Osteoblast (primary cell): ENCODE results near the gene NLGN3. TPM values are rescaled to one million over a fixed set of nuclear protein-coding genes. Genes with fewer than 3 reads are reported as not detected.

ENCODE experiments used
- DNase-seq: peaks from one replicate; pipeline ENCODE4 v3.0.0; 2011; ENCODE audit warnings: low spot score, mixed read lengths; ENCODE audit not compliant: insufficient read length; ENCODE audit errors: missing footprints
- H2AFZ ChIP-seq: 2 replicates; pipeline ENCODE4 v1.6.0; 2011; ENCODE audit warnings: mild to moderate bottlenecking, low read length
- H3K27ac ChIP-seq: 2 replicates; pipeline ENCODE4 v1.5.1; 2011; ENCODE audit warnings: mild to moderate bottlenecking, low read depth, low read length, moderate library complexity
- H3K27me3 ChIP-seq: 2 replicates; pipeline ENCODE4 v1.6.0; 2012; ENCODE audit warnings: mild to moderate bottlenecking, control low read depth, inconsistent platforms, low read length, moderate library complexity; ENCODE audit not compliant: insufficient read depth
- H3K36me3 ChIP-seq: 2 replicates; pipeline ENCODE4 v1.5.1; 2011; ENCODE audit warnings: mild to moderate bottlenecking, low read length, control low read depth, moderate library complexity; ENCODE audit not compliant: insufficient read depth
- H3K4me1 ChIP-seq: 2 replicates; pipeline ENCODE4 v1.5.1; 2011; ENCODE audit warnings: mild to moderate bottlenecking, low read length, control low read depth, moderate library complexity; ENCODE audit not compliant: insufficient read depth
- H3K4me2 ChIP-seq: 2 replicates; pipeline ENCODE4 v1.6.0; 2011; ENCODE audit warnings: mild to moderate bottlenecking, low read length; ENCODE audit not compliant: insufficient read depth
- H3K4me3 ChIP-seq: fragments of 200-600 bp; sonication (generic); 3 replicates; pipeline ENCODE4 v1.5.1; 2012; ENCODE audit warnings: mild to moderate bottlenecking, low read length, inconsistent platforms; ENCODE audit not compliant: insufficient read depth
- H3K79me2 ChIP-seq: 2 replicates; pipeline ENCODE4 v1.6.0; 2012; ENCODE audit warnings: mild to moderate bottlenecking, low read length, control low read depth, inconsistent platforms; ENCODE audit not compliant: insufficient read depth
- H3K9me3 ChIP-seq: 2 replicates; pipeline ENCODE4 v1.5.1; 2011; ENCODE audit warnings: low read depth, low read length, control low read depth
- H4K20me1 ChIP-seq: 2 replicates; pipeline ENCODE4 v1.6.0; 2012; ENCODE audit warnings: mild to moderate bottlenecking, low read length, control low read depth; ENCODE audit not compliant: insufficient read depth
- CTCF ChIP-seq: IDR thresholded peaks from 2 replicates; pipeline ENCODE4 v1.5.1; 2011; ENCODE audit warnings: mild to moderate bottlenecking, low read depth, low read length, moderate library complexity; ENCODE audit errors: extremely low read depth
- small RNA-seq: library from RNA; depleted of rRNA; stranded (forward); fragments of <200 nt; gene quantifications from one replicate; pipeline ENCODE3, GENCODE V24; 2012
- total RNA-seq: library from RNA; depleted of rRNA; stranded (reverse); fragments of >200 nt; gene quantifications from 2 replicates; pipeline ENCODE4 v1.2.3, GENCODE V29; 2012

The NLGN3 gene
- total RNA-seq, 1 donor, result 0.36 TPM

GRCh38 chrX:71215338-71215912 is 70.8 kb downstream of the NLGN3 start:
- Histone ChIP-seq H3K79me2 (no peaks in the 10 kb centered on the region), H3K27me3 (peaks cover 12% of the 10 kb centered on the region), H3K9me3 (no peaks in the 10 kb centered on the region), H3K4me2 (no peak overlapping the region), H2AFZ (no peak overlapping the region), H3K4me3 (no peak overlapping the region), H3K4me1 (no peaks in the 10 kb centered on the region), H3K36me3 (no peaks in the 10 kb centered on the region), H3K27ac (no peak overlapping the region), H4K20me1 (no peaks in the 10 kb centered on the region)
- peak; percentile 5 for DNase-seq
- no peak for TF ChIP-seq CTCF

- no peak overlapping the region for H3K4me3 ChIP-seq
- H3K4me1 ChIP-seq, result no peaks in the 10 kb centered on the region
- peaks cover 12% of the 10 kb centered on the region for H3K27me3 ChIP-seq
- H3K4me2 ChIP-seq, result no peak overlapping the region
- H3K36me3 ChIP-seq, result no peaks in the 10 kb centered on the region
- H3K9me3 ChIP-seq, result no peaks in the 10 kb centered on the region
- no peak for TF ChIP-seq CTCF
- H3K79me2 ChIP-seq, result no peaks in the 10 kb centered on the region
- H4K20me1 ChIP-seq, result no peaks in the 10 kb centered on the region
- no peak overlapping the region for H3K27ac ChIP-seq
- no peak overlapping the region for H2AFZ ChIP-seq
- no peak for DNase-seq
These were observed 71.8 kb downstream of the NLGN3 start for GRCh38 chrX:71216485-71216884.

GRCh38 chrX:71217298-71217697 is 72.7 kb downstream of the NLGN3 start:
- peaks cover 12% of the 10 kb centered on the region for H3K27me3 ChIP-seq
- H3K4me2 ChIP-seq, result no peak overlapping the region
- H3K9me3 ChIP-seq, result no peaks in the 10 kb centered on the region
- no peak overlapping the region for H2AFZ ChIP-seq
- no peak overlapping the region for H3K4me3 ChIP-seq
- no peaks in the 10 kb centered on the region for H3K4me1 ChIP-seq
- TF ChIP-seq CTCF, result no peak
- H4K20me1 ChIP-seq, result no peaks in the 10 kb centered on the region
- no peaks in the 10 kb centered on the region for H3K36me3 ChIP-seq
- H3K27ac ChIP-seq, result no peak overlapping the region
- DNase-seq, result no peak
- no peaks in the 10 kb centered on the region for H3K79me2 ChIP-seq

Small RNA genes lying within 50 kb of the gene (small RNA-seq; reads per million reads assigned to genes)
- not detected for gene CXorf65

Other genes starting within 250 kb of the NLGN3 start
- not detected in 2 replicates for gene TEX11, start 236.1 kb upstream of the NLGN3 start, total RNA-seq
- gene SLC7A3, start 213.7 kb upstream of the NLGN3 start, total RNA-seq, result not detected in 2 replicates
- gene SNX12, start 76.5 kb upstream of the NLGN3 start, total RNA-seq, result 64.5 and 67.7 TPM in 2 replicates
- 6.8 and 7.6 TPM in 2 replicates for gene FOXO4, start 49.0 kb upstream of the NLGN3 start, total RNA-seq
- not detected in 2 replicates for gene CXorf65, start 38.1 kb upstream of the NLGN3 start, total RNA-seq
- not detected in 2 replicates for gene IL2RG, start 33.3 kb upstream of the NLGN3 start, total RNA-seq
- gene MED12, start 26.2 kb upstream of the NLGN3 start, total RNA-seq, result 20.9 and 24.2 TPM in 2 replicates
- gene GJB1, start 78.4 kb downstream of the NLGN3 start, total RNA-seq, result not detected in 2 replicates
- 15.6 TPM in 2 replicates for gene ZMYM3, start 109.3 kb downstream of the NLGN3 start, total RNA-seq
- gene NONO, start 138.8 kb downstream of the NLGN3 start, total RNA-seq, result 443 and 478 TPM in 2 replicates
- 1.1 and 1.5 TPM in 2 replicates for gene ITGB1BP2, start 156.9 kb downstream of the NLGN3 start, total RNA-seq
- 25.0 and 31.1 TPM in 2 replicates for gene TAF1, start 221.5 kb downstream of the NLGN3 start, total RNA-seq